K562 (cell line): ENCODE measurements around the gene FOXRED2. TPM values are rescaled to one million over a fixed set of nuclear protein-coding genes. Genes with fewer than 3 reads are reported as not detected.

Experiments used
- ATF1 ChIP-seq, 2 experiments: fragments of 450-650 bp in 1 of 2; IDR thresholded peaks; 2 replicates each; pipeline ENCODE4 v1.6.1; 2016; ENCODE audit warnings: missing compliant biosample characterization in 1 of 2, missing genetic modification characterization in 1 of 2
- BRF1 ChIP-seq: IDR thresholded peaks from 3 replicates; pipeline ENCODE4 v1.6.1; 2011; ENCODE audit warnings: borderline replicate concordance, mild to moderate bottlenecking; ENCODE audit not compliant: insufficient read length; ENCODE audit errors: extremely low read depth
- CREB1 ChIP-seq, 2 experiments: sonication (generic) in 1 of 2; formaldehyde crosslinking in 1 of 2; IDR thresholded peaks; 2 replicates each; pipeline versions ENCODE4 v1.6.1 to v1.8.0; 2012 to 2022; ENCODE audit warnings: inconsistent platforms in 1 of 2, mild to moderate bottlenecking in 1 of 2, missing genetic modification reagents in 1 of 2, moderate library complexity in 1 of 2
- CREM ChIP-seq: IDR thresholded peaks from 2 replicates; pipeline ENCODE4 v1.6.1; 2014; ENCODE audit warnings: antibody characterized with exemption, low read depth
- E2F4 ChIP-seq: sonication (generic); formaldehyde crosslinking; IDR thresholded peaks from 2 replicates; pipeline ENCODE4 v1.8.0; 2022; ENCODE audit warnings: mild to moderate bottlenecking, low read depth, missing genetic modification reagents
- ETV6 ChIP-seq, 3 experiments: fragments of 150-350 bp in 1 of 3; sonication (generic) in 1 of 3; formaldehyde crosslinking in 1 of 3; IDR thresholded peaks; 2 replicates each; pipeline versions ENCODE4 v1.6.1 to v1.8.0; 2014 to 2022; ENCODE audit warnings: borderline replicate concordance in 2 of 3, low read depth in 2 of 3, antibody characterized with exemption in 1 of 3, low read length in 1 of 3, mild to moderate bottlenecking in 1 of 3, missing genetic modification reagents in 1 of 3
- FOXK2 ChIP-seq, 2 experiments: fragments of 450-650 bp; IDR thresholded peaks in 1 of 2; conservative IDR thresholded peaks in 1 of 2; 2 replicates each; pipeline ENCODE4 v1.6.1; 2016; ENCODE audit warnings: low read depth in 2 of 2, mild to moderate bottlenecking in 1 of 2
- KLF6 ChIP-seq: fragments of 250-450 bp; sonication (Bioruptor Pico); IDR thresholded peaks from 2 replicates; pipeline ENCODE4 v1.4.0; 2020; ENCODE audit warnings: mild to moderate bottlenecking, moderate library complexity, borderline replicate concordance
- NELFE ChIP-seq: IDR thresholded peaks from 2 replicates; pipeline ENCODE4 v1.6.1; 2011; ENCODE audit warnings: mild to moderate bottlenecking; ENCODE audit not compliant: insufficient read depth, insufficient read length
- PATZ1 ChIP-seq: fragments of 250-450 bp; sonication (Bioruptor Pico); IDR thresholded peaks from 2 replicates; pipeline ENCODE4 v1.5.0; 2020; ENCODE audit warnings: mild to moderate bottlenecking, borderline replicate concordance
- RAD21 ChIP-seq, 2 experiments: fragments of 250-450 bp in 1 of 2; fragments of 450-650 bp in 1 of 2; sonication (Bioruptor Pico) in 1 of 2; formaldehyde crosslinking in 1 of 2; IDR thresholded peaks in 1 of 2; conservative IDR thresholded peaks in 1 of 2; 2 replicates each; pipeline versions ENCODE4 v1.4.0 to v1.8.0; 2020 to 2022; ENCODE audit warnings: mild to moderate bottlenecking in 2 of 2, moderate library complexity in 1 of 2
- RBM22 ChIP-seq: fragments of 200-400 bp; formaldehyde crosslinking; IDR thresholded peaks from 2 replicates; pipeline ENCODE4 v1.6.1; 2018; ENCODE audit warnings: low read length, low read depth; ENCODE audit not compliant: poor library complexity, severe bottlenecking
- RCOR1 ChIP-seq, 2 experiments: IDR thresholded peaks; 2 replicates each; pipeline ENCODE4 v1.6.1; 2012; ENCODE audit warnings: low read depth in 2 of 2, low read length in 2 of 2, borderline replicate concordance in 1 of 2, improper control_type of control experiment in 1 of 2
- SP1 ChIP-seq: sonication (generic); formaldehyde crosslinking; IDR thresholded peaks from 2 replicates; pipeline ENCODE4 v1.8.1; 2022; ENCODE audit warnings: mild to moderate bottlenecking, missing genetic modification reagents
- TAF7 ChIP-seq: fragments of 450-650 bp; IDR thresholded peaks from 2 replicates; pipeline ENCODE4 v1.6.1; 2016; ENCODE audit warnings: missing genetic modification characterization, missing compliant biosample characterization
- ZNF239 ChIP-seq: fragments of 250-450 bp; sonication (Bioruptor Pico); IDR thresholded peaks from 2 replicates; pipeline ENCODE4 v1.4.0; 2020; ENCODE audit warnings: mild to moderate bottlenecking
- ZNF274 ChIP-seq: IDR thresholded peaks from 2 replicates; pipeline ENCODE4 v1.6.1; 2011; ENCODE audit warnings: low read depth, mild to moderate bottlenecking, low read length, moderate library complexity, borderline replicate concordance
- ZNF354B ChIP-seq: fragments of 250-450 bp; sonication (Bioruptor Pico); IDR thresholded peaks from 2 replicates; pipeline ENCODE4 v1.4.0; 2020
- ZNF384 ChIP-seq: IDR thresholded peaks from 2 replicates; pipeline ENCODE4 v1.6.1; 2012; ENCODE audit warnings: low read depth, low read length, improper control_type of control experiment
- ZNF436 ChIP-seq: fragments of 250-450, 450-650 bp; sonication (Bioruptor Pico); formaldehyde crosslinking; IDR thresholded peaks from 2 replicates; pipeline ENCODE4 v1.7.0; 2020; ENCODE audit warnings: mild to moderate bottlenecking
- ZNF79 ChIP-seq: fragments of 250-450 bp; sonication (Bioruptor Pico); IDR thresholded peaks from 2 replicates; pipeline ENCODE4 v1.4.0; 2020; ENCODE audit warnings: low read depth, mild to moderate bottlenecking, moderate library complexity
- polyA plus RNA-seq, 8 experiments: library from polyadenylated mRNA; depleted of rRNA in 4 of 8; stranded (reverse) in 5 of 8; unstranded in 3 of 8; fragments of >200 nt; fragmentation: Nextera tagmentation in 2 of 8; fragmentation: Illumina TruSeq in 1 of 8; extraction: Ambion mirVana in 2 of 8; extraction: Trizol in 1 of 8; gene quantifications; 2 replicates each; pipeline versions ENCODE4 v1.2.1 to v1.2.3, GENCODE V29; 2011 to 2014; ENCODE audit warnings: inconsistent platforms in 1 of 8, missing spikeins in 1 of 8
- total RNA-seq, 7 experiments: library from RNA; depleted of rRNA in 6 of 7; stranded (reverse); fragments of >200 nt in 6 of 7; fragmentation: Illumina TruSeq in 2 of 7; extraction: Trizol in 2 of 7; gene quantifications; 2 replicates each; pipeline versions ENCODE4 v1.2.1 to v1.2.3, GENCODE V29; 2011 to 2021; ENCODE audit warnings: low replicate concordance in 1 of 7

Gene FOXRED2
- total and polyA plus RNA-seq, 9 of the 15 experiments (the other 6 are each of a cell fraction or from before 2014, with no cell fraction given), result 2.8 to 48.4 (median 7.8) TPM

GRCh38 chr22:36528795-36529751 is 22.2 kb upstream of the FOXRED2 start, which contains the start of gene EIF3D (continued):
- TF ChIP-seq PATZ1 (CRISPR knock-in tag), result no peak
- TF ChIP-seq KLF6 (CRISPR knock-in tag), result no peak
- no peak for TF ChIP-seq NELFE
- peak; percentile 66 for TF ChIP-seq CREB1 (IDR thresholded peaks at IDR 0.05)
- peak; percentile 84 for TF ChIP-seq CREB1 (CRISPR knock-in tag; IDR thresholded peaks at IDR 0.05)
- TF ChIP-seq FOXK2 (conservative IDR thresholded peaks at IDR 0.05 in 1 of 2, IDR thresholded peaks at IDR 0.05 in 1 of 2; ENCODE audit: low read depth in 2 of 2), result peak; percentile 94 to 96
- 0 out of 2 replicates have a peak, but pooled peaks have one; percentile 9 for TF ChIP-seq ZNF384
- TF ChIP-seq ATF1 (CRISPR knock-in tag; IDR thresholded peaks at IDR 0.05), result no peak
- peak; percentile 88 for TF ChIP-seq ATF1 (tag; IDR thresholded peaks at IDR 0.05)
- no peak for TF ChIP-seq RCOR1 (IDR thresholded peaks at IDR 0.05; ENCODE audit: borderline replicate concordance in 1 of 2, low read depth in 2 of 2, low read length in 2 of 2)
- TF ChIP-seq E2F4 (CRISPR knock-in tag), result no peak
- no peak for TF ChIP-seq ZNF436
- TF ChIP-seq ZNF239 (CRISPR knock-in tag), result no peak
- TF ChIP-seq ZNF274, result no peak
- no peak for TF ChIP-seq ZNF354B (CRISPR knock-in tag)
- peak; percentile 78 for TF ChIP-seq RBM22
- TF ChIP-seq CREM, result peak; percentile 92
- TF ChIP-seq BRF1, result no peak
- peak; percentile 80 for TF ChIP-seq SP1 (CRISPR knock-in tag)
- peak in 1 of 2 experiments; percentile 67; a peak in 1 of 4 replicates for TF ChIP-seq ETV6 (IDR thresholded peaks at IDR 0.05; ENCODE audit: borderline replicate concordance in 1 of 2, low read depth in 2 of 2, low read length in 1 of 2)
- TF ChIP-seq ETV6 (CRISPR knock-in tag; IDR thresholded peaks at IDR 0.05; ENCODE audit: borderline replicate concordance), result no peak
- TF ChIP-seq RAD21 (CRISPR knock-in tag; conservative IDR thresholded peaks at IDR 0.05 in 1 of 2, IDR thresholded peaks at IDR 0.05 in 1 of 2), result no peak
- no peak for TF ChIP-seq ZNF79
- peak; percentile 98 for TF ChIP-seq TAF7 (tag)
